Mucosa of stomach (tissue), 1 donor: ENCODE data around the gene HOTAIR.
A peak's percentile ranks its signal among the peaks of the same experiment; 100 is the strongest.

Experiments
- H3K27me3 ChIP-seq: one replicate; pipeline ENCODE4 v1.7.0; 2013; ENCODE audit warnings: mild to moderate bottlenecking, low read length; ENCODE audit not compliant: control insufficient read depth, insufficient read depth
- H3K36me3 ChIP-seq: one replicate; pipeline ENCODE4 v1.7.0; 2013; ENCODE audit warnings: low read length; ENCODE audit not compliant: control insufficient read depth, insufficient read depth
- H3K4me1 ChIP-seq: one replicate; pipeline ENCODE4 v1.7.0; 2013; ENCODE audit warnings: mild to moderate bottlenecking, low read length; ENCODE audit not compliant: control insufficient read depth, insufficient read depth
- H3K4me3 ChIP-seq: one replicate; pipeline ENCODE4 v1.7.0; 2013; ENCODE audit warnings: low read length
- H3K9ac ChIP-seq: one replicate; pipeline ENCODE4 v1.7.0; 2013; ENCODE audit warnings: mild to moderate bottlenecking, low read length, moderate library complexity
- H3K9me3 ChIP-seq: one replicate; pipeline ENCODE4 v1.7.0; 2013; ENCODE audit warnings: mild to moderate bottlenecking, low read length, moderate library complexity; ENCODE audit not compliant: control insufficient read depth
- donor health status: Pancreatic carcinoma.

Gene HOTAIR

DNA sequence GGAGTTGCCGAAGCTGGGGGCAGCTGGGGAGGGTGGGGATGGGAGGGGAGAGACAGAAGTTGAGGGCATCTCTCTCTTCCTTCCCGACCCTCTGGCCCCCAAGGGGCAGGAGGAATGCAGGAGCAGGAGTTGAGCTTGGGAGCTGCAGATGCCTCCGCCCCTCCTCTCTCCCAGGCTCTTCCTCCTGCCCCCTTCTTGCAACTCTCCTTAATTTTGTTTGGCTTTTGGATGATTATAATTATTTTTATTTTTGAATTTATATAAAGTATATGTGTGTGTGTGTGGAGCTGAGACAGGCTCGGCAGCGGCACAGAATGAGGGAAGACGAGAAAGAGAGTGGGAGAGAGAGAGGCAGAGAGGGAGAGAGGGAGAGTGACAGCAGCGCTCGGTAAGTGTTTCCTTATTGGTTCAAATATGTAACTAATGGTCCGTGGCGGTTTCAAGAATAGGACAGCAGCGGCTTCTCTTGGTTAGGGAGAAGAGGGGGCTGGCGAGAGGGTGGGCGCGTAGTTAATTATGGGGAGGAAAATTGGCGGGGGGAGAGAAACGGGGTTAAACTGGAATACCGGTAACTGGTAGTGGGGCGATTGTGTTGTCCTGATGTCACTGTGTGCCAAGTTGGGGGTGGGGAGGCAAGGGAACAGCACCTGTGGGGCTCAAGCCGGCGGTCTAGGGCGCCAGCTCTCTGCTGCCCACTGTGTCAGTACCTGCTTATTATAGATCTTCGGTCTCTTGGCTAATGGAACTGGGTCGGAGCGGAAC lies 42.5 kb upstream of the HOTAIR start:
- peak overlapping the region; percentile 22 for H3K9ac ChIP-seq

DNA sequence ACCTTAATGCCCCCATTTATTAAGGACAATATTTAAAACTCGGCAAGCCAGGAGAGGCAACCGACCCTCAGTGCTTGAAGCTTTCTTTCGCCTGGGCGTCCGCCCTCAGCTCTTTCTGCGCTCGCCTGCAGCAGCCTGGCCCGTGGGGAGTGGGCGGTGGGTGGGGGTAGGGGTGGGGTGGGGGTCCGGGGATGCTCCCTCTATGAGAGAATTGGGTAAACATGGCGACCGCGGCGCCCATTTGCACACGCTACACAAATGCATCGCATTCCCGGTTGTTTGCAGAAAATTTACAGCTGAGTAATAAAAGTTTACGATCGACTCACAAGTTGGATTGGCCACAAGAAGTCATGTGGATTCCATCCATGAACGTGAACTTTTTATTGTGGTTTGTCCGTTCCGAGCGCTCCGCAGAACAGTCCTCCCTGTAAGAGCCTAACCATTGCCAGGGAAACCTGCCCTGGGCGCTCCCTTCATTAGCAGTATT lies 41.8 kb upstream of the HOTAIR start:
- Histone ChIP-seq H3K9me3 (no peaks in the 10 kb centered on the region), H3K27me3 (peaks cover 97% of the 10 kb centered on the region), H3K4me3 (no peak overlapping the region), H3K36me3 (no peaks in the 10 kb centered on the region), H3K9ac (no peak overlapping the region), H3K4me1 (peaks cover 31% of the 10 kb centered on the region)

More for the DNA sequence above, 42.5 kb upstream of the HOTAIR start:
- Histone ChIP-seq H3K4me1 (peaks cover 31% of the 10 kb centered on the region), H3K9me3 (no peaks in the 10 kb centered on the region), H3K4me3 (no peak overlapping the region), H3K36me3 (no peaks in the 10 kb centered on the region), H3K27me3 (peaks cover 98% of the 10 kb centered on the region)

DNA sequence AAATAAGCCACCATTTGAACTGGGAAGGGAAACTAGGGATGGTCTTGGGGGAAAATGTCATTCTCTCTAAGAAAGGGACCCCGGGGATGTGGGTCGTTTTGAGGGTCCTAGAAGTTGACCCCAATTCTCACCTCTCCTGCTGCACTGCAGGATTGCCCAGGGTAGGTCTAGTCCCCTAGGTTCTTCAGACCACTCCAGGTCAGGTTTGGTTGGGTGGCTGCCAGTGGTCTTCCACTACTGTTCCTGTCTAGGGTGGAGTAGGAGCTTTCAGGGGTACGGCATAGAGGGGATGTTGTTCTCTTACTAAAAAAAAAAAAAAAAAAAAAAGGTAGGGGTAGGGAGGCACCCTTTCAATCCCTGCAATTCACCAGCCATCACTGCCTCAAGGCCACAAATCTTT lies 41.3 kb upstream of the HOTAIR start:
- H3K4me1 ChIP-seq, result peaks cover 31% of the 10 kb centered on the region

DNA sequence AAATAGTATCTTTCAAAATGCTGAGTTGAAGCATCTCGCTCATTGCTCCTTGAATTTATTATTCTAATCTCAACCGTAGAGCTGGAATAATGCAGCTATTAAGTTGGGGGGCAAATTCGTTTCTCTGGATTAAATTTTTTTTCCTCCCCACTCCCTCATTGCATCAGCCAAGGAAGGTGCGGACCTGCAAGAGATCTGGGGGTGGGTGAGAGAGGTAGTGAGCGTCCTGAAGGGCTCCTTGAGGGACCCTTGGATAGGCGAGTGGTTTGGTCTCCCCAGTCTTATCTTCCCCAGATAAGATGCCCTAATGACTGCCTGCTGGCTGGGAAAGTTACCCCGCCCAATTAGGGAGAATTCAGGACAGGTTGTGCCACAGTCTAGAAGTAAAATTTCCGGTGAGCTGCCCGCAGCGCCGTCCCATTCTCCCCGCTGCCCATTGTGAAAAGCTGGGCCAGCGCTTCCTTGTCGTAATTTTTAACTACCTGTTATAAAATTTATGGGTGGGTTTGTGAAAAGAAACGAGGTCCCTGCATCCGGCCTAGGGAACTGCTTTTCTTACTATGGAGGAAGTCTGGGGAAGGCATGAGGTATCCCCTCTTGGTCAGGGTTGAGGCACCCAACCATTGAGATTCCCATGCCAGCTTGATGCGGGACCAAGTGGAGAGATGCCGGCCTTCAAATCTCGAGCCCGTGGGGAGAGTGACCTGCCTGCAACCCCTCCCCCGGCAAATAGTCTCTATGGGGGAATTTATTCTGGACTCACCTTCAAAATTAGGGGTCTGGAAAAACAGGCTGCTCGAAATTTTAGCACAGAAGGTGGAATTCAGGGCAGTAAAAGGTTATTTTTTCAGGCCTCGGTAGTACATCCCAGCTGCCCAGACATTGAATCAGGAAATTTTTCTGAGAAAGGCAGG lies 40.5 kb upstream of the HOTAIR start:
- H3K4me1 ChIP-seq, result peaks cover 31% of the 10 kb centered on the region
- no peaks in the 10 kb centered on the region for H3K36me3 ChIP-seq
- no peak overlapping the region for H3K9ac ChIP-seq
- H3K27me3 ChIP-seq, result peaks cover 97% of the 10 kb centered on the region
- peaks cover 5% of the 10 kb centered on the region for H3K9me3 ChIP-seq
- H3K4me3 ChIP-seq, result no peak overlapping the region

More for the DNA sequence above, 41.3 kb upstream of the HOTAIR start:
- Histone ChIP-seq H3K9me3 (no peaks in the 10 kb centered on the region), H3K9ac (no peak overlapping the region), H3K27me3 (peaks cover 97% of the 10 kb centered on the region), H3K4me3 (no peak overlapping the region), H3K36me3 (no peaks in the 10 kb centered on the region)

DNA sequence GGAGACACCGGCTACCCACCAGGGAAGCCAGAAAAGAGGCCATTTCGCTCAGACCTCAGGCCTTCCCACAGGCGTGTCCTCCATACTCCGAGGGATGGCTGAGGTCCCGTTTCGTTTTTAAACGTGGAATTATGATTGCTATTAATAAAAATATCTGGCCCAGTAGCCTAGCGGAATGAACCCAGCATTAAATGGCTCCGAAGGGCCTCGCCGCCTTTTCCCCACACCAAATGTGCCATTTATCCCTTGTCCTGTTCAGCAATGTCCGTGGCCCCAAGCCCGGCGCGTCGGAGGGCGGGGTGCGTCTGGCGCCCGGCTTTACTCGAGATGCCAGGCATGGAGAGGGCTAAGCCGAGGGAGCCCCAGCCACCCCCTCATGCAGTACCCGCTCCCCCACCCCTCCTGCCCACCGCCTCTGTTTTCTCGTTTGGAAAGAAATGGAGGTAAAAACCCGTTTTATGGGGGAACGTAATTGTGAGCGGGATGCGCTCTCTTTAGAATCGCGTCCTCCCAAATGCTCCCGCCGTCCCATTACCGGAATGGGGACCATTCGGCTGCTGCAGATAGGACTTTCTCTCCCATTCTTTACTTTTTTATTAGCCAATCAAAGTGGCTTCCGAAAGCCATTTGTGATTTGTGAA lies 39.7 kb upstream of the HOTAIR start:
- Histone ChIP-seq H3K27me3 (peaks cover 97% of the 10 kb centered on the region), H3K9me3 (peaks cover 5% of the 10 kb centered on the region), H3K4me3 (no peak overlapping the region), H3K9ac (no peak overlapping the region), H3K36me3 (no peaks in the 10 kb centered on the region), H3K4me1 (peaks cover 28% of the 10 kb centered on the region)

DNA sequence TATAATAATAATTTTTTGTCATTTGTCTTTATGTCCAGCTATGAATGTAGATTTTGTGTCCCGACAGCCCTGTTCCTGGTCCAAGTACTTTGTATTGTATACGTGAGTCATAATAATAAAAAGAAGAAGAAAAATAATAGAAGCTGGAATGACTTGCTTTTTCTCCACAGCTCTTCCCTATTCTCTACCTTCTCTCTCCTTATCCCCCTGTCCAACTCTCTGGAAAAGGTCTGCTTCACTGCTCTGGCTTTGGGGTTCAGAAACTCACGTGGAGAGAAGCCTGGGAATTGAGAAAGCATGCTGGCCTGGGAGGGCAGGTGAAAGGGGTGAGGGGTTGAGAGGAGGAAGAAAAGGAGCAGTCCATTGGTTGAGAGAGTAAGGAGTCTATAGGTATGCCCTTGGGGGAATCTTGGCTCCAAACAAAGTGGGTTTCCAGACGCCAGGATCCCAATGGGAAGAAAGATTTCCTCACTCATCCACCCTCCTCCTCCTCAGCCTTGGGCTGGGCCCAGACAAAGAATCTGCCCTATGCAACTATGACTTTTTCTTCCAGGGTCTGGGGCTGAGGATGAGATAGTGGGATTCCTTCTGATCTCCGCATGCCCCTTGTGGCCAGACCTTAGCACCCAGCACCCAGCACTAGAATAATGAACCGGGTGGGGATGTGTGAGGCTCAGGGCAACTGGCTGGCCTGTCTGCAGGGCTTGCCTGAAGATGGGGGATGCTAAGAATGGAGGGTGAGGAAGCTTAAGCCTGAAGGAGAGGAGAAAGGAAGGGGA lies 38.1 kb upstream of the HOTAIR start:
- Histone ChIP-seq H3K9me3 (peaks cover 5% of the 10 kb centered on the region), H3K36me3 (no peaks in the 10 kb centered on the region), H3K4me1 (peaks cover 14% of the 10 kb centered on the region), H3K4me3 (no peak overlapping the region), H3K27me3 (peaks cover 96% of the 10 kb centered on the region), H3K9ac (no peak overlapping the region)

DNA sequence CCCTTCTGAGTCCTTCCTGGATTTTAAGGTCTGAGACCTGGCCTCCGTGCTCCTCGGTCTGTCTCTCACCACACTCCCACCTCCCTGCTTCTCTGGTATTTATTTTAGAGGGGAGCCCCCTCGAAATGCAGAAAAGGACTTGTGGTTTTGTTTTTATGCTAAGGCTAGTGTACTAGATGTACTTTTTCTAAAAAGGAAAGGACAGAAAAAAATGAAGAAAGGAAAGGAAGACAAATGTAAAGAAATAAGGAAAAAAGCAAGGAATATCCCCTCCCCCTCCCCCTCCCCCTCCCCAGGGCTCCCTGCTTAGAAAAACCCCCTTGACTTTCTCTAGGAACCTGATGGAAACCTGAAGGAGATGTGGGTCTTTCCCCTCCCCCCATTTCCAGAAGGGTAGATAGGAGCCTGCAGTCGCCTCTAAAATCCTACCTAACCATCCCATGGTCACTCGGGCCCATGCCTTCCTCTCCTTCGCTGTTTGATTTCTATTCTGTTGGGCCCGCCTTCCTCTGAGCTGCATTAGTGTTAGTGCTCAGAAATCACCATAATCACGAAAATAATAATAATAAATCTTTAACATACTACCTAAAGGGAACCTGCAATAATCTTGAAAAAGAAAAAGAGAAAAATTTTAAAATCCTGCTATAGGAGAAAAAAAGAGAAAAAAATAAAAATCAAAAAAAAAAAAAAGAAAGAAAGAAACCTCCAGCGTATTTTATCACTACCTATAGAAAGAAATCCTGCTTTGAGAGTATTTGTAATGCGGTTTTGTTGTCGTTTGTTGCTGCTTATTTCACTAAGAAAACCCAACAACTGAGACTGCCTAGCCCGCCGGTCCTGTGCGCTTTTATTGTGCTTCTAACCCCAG lies 37.1 kb upstream of the HOTAIR start:
- peaks cover 96% of the 10 kb centered on the region for H3K27me3 ChIP-seq
- H3K9ac ChIP-seq, result no peak overlapping the region
- H3K9me3 ChIP-seq, result peaks cover 5% of the 10 kb centered on the region
- H3K36me3 ChIP-seq, result no peaks in the 10 kb centered on the region
- peaks cover 8% of the 10 kb centered on the region for H3K4me1 ChIP-seq
- no peak overlapping the region for H3K4me3 ChIP-seq

DNA sequence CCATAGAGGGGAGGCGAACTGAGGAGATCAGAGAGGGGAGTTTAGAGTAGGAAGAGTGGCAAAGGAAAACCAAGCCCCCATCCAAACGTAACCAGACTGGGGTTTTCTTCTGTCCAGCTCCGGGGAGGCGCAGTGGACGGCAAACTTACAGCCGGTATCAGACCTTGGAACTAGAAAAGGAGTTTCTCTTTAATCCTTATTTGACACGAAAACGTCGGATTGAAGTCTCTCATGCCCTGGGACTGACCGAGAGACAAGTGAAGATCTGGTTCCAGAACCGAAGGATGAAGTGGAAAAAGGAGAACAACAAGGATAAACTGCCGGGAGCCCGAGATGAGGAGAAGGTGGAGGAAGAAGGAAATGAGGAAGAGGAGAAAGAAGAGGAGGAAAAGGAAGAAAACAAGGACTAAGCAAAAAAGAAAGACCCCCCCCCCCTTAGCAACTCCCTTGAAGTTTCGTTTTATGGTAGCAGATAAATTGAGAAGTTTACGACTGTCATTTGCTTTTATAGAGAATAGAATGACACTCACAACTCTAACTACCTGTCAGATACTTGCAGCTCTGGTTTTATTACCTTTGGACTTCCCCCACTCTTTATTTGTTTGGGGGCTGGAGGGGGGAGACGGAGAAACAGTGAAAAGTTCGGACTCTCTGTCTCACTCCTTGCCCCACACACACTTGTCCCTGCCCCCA lies 36.4 kb upstream of the HOTAIR start:
- H3K9me3 ChIP-seq, result peaks cover 5% of the 10 kb centered on the region
- peaks cover 14% of the 10 kb centered on the region for H3K4me1 ChIP-seq
- H3K9ac ChIP-seq, result no peak overlapping the region
- H3K4me3 ChIP-seq, result no peak overlapping the region
- peaks cover 96% of the 10 kb centered on the region for H3K27me3 ChIP-seq
- H3K36me3 ChIP-seq, result no peaks in the 10 kb centered on the region

DNA sequence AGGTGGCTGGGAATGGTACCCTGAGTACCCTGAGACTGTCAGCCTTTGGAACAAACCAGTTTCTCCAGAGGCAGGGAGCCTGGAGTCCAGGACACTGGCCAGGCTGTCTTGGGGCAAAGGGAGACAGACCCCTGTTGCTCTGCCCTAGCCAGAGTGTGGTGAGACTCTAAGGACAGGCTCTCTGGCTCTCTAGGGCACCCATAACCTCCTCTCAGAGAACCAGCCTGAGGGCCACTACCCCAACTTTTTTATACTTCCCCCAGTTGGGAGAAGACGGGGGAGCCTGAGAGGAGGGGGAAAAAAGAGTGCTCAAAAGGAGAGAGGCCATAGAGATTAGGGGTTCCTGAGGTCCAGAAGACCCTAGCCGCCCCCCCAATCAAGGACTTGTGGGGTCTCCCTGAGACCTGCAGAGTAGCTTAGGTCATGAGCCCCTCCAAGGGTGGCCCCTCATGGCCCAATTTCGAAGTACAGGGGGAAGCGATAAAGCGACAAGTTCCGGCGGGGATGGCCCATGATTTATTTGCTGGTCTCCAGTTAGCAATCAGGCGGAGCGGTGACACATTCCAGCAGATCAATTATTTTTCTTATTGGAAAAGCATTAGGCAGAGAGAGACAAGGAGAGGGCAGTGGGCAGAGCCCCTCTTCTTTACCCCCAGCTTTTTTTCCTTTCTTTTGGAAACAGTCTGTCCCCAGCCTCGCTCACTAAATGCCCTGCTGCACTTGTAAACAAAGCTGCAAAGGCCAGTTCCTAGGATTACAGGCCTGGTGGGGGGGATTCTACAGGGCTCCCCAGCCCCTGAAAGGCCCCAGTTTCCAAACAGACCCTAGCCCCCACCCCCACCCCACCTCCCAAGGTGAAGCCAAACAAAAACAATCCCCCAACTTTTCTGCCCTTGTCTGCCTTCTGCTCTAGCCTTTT lies 35.6 kb upstream of the HOTAIR start:
- Histone ChIP-seq H3K9me3 (peaks cover 5% of the 10 kb centered on the region), H3K36me3 (no peaks in the 10 kb centered on the region), H3K27me3 (peaks cover 96% of the 10 kb centered on the region), H3K4me1 (peaks cover 15% of the 10 kb centered on the region), H3K4me3 (no peak overlapping the region), H3K9ac (no peak overlapping the region)
